UCSD-AML1 (cell line): ENCODE measurements around the gene TRNP1.
A peak's percentile ranks its signal among the peaks of the same experiment; 100 is the strongest.
"Not testable (repeated sequence)": the region's sequence is repeated elsewhere in the genome, so short reads cannot be mapped to it uniquely, and the experiment has no call there.

Experiments
- DNase-seq: peaks from one replicate; lab custom pipeline; 2025; ENCODE audit not compliant: unreplicated experiment; lab: John Stamatoyannopoulos, UW

Gene TRNP1, protein sequence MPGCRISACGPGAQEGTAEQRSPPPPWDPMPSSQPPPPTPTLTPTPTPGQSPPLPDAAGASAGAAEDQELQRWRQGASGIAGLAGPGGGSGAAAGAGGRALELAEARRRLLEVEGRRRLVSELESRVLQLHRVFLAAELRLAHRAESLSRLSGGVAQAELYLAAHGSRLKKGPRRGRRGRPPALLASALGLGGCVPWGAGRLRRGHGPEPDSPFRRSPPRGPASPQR

DNA sequence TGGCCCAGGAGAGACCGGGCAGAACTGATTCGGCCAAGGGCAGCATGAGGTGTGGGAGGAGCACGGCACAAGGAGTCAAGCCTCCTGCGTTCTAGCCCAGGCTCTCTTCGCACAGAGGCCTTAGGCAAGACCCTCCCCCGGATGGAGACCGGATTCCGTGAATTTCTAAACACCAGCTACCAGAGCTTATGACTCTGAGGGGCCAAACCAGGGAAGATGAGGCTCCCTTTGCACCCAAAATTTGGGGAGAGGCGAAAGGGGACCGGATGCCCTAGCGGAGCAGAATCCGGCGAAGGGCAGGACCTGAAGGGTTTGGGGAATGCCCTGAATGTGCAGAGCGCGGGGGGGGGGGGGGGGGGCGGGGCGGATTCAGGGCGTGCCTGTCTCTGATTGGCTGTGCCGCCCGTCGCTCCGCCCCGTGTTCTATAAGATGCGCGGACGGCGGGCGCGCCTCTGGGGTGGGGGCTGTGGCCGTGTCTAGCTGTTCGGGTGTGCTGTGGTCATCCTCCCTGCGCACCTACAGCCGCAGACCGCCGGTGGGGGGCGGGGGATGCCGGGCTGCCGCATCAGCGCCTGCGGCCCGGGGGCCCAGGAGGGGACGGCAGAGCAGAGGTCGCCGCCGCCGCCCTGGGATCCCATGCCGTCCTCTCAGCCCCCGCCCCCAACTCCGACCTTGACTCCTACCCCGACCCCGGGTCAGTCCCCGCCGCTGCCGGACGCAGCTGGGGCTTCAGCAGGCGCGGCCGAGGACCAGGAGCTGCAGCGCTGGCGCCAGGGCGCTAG lies at the start of gene TRNP1:
TRNP1 (plus strand) TSS at position 456 of the 783 bp plus-strand sequence; CDS start at position 551, 95 bp downstream.
- peak; percentile 73 for DNase-seq

DNA sequence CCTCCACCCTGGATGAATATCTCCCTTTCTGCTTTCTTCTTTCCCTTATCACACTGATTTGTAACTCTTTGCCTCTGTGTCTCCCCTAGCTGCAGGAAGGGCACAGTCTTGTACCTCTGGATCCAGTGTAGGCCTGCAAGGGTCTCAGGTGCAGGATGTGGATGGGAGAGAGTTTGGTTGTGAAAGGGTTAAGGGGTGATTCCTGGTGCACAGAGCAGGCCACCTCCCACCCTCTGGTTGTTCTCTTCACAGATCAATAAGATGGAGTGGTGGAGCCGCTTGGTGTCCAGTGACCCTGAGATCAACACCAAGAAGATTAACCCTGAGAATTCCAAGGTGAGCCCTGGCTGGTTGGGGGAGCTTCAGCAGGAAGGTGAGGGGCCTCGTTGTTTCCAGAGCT lies 48.4 kb upstream of the TRNP1 start:
- DNase-seq = no peak

DNA sequence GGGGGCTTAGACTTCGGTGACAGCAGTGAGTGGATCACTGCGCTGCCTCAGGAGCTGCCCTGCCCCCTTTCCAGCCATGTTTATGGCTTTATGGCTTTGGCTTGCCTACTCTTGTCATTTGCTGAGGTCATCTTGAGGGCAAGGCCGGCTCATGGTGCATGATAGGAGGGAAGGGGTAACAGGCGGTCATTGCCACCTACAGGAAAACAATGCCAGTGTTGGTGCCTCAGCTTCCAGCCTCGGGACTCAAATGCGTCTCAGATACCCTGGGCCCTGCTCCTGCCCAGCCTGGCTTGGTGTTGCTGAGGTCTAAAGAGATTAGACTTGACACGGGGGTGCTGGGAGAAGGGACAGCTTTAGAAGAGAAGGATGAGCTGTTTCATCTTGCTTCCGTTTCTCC lies 47.8 kb upstream of the TRNP1 start:
- no peak for DNase-seq

DNA sequence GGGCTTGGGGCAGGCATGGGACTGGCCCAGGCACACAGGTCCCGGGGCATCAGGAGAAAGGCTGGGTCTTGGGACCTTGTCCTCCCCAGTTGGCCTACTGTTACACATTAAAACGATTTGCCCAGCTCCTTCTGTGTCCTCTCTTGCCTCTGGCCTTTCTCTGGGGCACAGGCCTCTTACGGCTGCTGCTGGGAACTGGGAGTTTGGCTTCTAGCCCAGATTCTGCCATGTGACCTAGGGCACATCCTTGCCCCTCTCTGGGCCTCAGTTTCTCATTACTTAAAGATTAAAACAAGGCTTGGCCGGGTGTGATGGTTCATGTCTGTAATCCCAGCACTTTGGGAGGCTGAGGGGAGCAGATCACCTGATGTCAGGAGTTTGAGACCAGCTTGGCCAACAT lies 47.2 kb upstream of the TRNP1 start:
- DNase-seq = no peak

DNA sequence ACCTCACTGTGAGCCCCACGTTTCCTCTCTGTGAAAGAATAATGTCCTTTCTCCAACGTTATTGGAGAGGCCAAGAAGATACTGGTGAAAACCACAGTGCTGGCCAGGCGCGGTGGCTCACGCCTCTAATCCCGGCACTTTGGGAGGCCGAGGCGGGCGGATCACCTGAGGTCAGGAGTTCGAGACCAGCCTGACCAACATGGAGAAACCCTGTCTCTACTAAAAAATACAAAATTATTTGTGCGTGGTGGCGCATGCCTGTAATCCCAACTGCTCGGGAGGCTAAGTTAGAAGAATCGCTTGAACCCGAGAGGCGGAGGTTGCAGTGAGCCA lies 44.8 kb upstream of the TRNP1 start:
- DNase-seq = not testable (repeated sequence)

DNA sequence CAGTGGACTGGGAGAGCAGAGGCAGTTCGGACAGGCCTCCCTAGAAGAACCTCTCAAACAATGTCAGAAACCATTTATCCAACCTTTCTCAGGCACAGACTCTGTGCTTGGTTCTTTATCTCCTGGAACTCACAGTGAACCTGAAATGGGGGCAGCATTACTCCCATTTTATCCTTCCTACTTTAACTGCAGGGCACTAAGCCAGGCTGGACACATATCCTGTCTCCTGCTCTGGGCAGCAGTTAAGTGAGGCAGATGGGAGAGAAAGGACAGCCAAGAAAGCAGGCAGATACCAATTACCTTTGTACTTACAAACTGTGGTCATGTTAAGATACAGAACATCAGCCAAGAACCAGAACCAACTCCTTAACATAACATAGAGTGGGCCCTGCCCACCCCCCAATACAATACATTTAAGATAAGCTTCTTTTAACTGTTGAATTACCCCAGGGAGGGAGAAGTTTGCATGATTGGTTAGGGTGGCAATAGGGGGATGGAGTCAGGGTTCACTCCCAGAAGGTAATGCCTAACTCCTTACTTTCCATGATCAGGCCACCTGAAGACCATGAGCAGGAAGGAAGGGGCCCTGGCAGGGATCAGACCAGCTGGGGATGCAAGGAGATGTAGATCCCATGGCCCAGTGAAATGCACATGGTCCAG lies 44.1 kb upstream of the TRNP1 start:
- DNase-seq = no peak

DNA sequence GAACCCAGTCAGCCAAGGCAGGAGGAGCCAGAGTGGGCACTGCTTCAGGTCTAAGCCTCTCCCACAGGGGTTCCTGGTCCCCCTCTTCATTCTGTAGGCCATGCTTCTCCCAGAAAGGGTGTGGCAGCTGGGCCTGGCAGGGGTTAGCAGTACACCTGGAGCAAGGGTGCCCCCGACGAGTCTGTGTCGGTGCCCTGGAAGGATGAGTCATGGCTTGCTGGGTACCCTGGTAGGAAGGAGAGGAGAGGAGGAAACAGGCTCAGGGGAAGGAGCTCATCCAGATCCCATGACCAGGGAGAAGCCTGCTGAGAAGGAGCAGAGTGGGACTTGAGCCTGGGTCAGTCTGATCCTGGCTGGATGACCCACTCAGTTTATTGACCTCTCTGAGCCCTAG lies 43.6 kb upstream of the TRNP1 start:
- DNase-seq = no peak

DNA sequence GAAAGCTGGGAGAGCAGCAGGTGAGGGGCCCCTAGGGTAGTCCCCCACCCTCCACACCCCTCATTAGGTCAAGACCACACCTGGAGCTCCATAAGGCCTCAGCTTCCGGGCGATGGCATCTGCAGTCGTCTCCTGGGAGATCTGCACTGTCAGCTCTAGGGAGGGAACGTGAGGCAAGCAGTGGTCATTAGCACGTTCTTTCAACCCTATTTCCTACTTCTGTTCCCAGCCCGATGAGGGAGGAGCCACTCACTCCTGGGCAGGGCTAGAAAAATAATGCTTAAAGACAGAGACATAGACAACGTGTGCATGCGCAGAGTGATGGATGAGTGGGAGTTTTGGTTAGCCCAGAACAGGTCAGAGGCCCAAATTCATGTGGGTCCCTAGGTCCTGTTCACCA lies 42.9 kb upstream of the TRNP1 start:
- DNase-seq = no peak

DNA sequence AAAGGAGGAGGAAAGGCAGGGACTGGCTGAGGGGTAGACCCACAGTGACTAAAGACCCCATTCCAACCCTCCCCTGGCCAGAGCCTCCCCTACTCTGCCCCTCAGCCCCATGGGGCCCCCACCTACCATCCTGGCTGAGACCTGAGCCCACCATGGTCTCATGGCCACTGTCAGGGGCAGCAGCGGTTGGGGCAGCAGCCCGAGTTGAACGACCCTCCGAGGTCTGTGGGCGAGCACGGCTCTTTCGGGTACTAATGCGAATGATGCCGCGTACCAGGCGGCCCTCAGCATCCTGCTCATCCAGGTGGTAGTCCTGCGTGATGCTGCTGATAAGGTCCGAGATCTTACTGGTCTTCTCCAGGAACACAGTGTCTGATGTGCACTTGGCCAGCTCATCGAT lies 42.3 kb upstream of the TRNP1 start:
- DNase-seq = no peak

DNA sequence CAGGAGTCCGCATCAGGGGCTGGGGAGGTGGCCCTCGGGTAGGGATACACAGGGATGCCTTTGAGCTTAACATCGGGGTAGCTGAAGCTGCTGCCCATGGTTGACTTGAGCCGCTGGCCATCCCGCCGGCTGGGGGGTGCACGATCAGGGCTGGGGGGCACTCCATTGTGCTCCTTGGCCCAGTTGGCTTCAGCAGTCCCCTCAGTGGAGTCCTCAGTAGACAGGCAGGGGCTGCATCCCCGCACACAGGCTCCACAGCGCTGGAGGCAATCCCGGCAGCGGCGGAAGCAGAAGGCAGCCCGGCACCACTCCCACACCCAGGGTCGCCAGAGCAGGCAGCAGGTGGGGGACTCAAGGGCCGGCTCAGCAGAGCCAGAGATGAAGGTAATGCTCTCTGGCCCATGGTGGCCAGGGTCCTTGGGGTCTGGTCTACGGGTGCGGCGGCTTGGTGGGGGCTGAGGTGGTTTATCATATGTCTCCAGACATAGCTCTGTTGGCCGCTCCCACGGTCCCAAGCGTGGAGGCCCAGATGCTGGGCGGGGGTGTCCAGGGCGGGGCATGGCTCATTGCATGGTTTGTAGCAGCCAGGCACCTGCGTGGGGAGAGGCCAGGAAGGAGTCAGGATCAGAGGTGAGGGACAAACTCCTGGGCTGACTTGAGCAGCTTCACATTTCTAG lies 41.5 kb upstream of the TRNP1 start:
- DNase-seq = no peak

DNA sequence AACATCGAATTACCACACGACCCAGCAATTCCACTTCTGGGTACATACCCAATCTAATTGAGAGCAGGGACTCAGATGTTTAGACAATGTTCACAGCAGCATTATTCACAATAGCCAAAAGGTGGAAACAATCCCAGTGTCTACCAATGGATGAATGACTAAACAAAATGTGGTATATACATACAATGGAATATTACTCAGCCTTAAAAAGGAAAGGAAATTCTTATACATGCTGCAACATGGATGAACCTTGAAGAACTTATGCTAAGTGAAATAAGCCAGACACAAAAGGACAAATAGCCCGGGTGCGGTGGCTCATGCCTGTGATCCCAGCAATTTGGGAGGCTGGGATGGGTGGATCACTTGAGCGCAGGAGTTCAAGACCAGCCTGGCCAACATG lies 40.1 kb upstream of the TRNP1 start:
- DNase-seq = no peak

DNA sequence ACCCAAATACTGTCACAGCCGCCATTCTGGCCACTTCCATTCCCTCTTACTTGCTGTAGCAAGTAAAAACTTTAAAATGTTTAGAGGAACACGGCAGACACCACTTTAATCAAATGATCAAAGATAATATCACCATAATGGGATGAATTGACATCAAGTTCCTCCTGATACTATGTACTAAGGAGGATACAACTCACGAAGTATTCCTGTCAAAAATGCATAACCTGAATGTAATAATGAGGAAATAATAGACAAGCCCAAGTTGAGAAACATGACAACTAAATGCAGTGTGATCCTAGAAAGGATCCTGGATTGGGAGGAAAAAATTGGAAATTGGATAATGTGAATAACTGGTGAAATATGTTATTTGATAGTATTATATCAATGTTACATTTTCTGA lies 37.2 kb upstream of the TRNP1 start:
- no peak for DNase-seq

DNA sequence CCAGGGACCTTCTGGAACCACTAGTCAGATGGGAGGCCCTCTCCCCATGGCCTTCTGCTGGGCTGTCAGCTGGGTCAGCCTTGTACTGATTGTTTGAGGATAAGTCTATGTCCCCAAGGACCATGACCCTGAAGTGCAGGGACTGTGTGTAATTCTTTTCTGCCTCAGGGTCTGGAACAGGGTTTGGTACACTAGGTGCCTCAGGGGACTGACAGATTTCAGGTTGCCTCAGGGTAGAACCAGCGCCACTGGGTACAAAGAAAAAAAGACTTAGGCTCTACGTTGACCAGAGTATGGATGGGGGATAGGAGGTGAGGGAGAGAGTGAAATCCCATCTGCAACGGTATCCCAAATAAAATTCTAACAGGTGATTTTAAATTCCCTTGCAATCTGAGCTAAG lies 36.2 kb upstream of the TRNP1 start:
- no peak for DNase-seq

DNA sequence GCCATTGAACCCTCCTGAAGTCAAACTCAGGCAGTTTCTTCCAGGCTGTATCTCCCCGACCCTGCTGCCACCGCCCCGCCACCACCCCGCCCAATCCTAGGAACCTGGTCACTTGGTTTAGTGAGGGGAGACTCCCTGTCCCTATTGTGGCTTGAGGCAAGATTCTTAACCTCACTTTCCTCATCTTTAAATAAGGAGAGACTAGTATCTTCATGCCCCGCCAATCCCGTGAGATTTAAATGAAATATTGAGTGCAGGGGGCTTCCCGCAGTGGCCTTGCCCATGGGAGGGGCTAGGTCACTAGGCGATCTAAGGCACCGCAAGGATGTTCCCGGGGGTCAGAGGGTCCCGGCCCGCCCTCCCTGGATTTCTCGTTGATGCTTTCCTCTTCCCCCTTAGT lies 34.2 kb upstream of the TRNP1 start:
- no peak for DNase-seq

DNA sequence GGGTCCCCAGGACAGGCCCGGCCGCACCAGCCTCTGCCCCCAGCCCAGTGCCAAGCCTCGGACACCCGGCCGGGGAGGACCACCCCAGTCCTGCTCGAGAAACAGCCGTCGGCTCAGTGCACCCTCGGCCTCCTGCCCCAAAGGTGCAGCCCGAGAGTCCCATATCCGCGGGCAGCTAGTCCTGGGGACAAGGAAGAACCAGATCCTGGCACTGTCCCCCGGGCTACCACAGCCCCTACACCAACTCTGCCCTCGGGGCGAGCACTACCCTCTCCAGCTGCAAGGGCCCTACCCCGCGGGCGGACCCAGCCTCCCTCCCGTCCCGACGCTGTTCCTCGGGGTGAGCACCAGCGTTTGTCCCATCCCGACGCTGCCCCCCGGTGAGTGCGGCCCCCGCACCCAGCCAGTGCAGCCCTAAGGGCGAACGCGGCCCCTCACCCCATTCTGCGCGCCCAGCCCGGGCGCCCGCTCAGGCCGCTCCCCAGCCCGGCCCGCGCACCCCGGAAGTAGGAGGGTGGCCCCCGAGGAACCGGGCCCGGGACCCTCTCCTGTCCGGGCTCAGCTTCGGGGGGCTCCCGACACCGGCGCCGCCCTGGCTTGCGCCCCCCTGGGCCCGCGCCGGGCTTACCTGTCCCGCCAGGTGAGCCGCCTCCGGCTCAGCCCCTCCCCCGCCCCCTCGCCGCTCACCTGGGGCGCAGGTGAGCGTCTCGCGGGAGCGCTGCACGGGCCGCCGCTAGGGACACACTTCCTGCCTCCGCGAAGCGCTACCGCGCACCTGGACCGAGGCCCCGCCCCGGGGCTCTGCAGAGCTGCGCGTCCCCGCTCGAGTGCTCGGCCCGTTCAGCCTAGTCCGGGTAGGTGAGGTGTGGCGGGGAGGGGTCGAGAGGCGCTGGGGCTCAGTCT lies 33.5 kb upstream of the TRNP1 start, which contains the start of gene KDF1:
KDF1 (minus strand) TSS at position 747 of the 903 bp plus-strand sequence. CDS start 8,088 bp downstream, outside the sequence.
- DNase-seq = no peak

DNA sequence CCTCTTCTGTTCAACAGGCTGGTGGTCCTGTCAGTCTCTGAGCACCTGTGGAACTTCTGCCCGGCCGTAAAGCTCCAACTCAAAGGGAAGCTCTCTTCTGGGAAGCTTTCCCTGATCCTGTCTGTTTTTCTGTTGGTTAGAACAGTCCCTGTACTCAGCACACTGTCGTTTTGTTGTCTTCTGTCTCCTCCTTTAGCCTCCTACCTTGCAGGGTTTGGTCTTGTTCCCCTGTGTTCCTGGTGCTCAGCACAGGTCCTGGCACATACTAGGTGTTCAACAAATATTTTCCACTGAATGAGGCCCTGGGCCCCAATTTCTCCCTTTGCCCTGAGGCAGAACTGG lies 32.9 kb upstream of the TRNP1 start:
- DNase-seq = no peak

DNA sequence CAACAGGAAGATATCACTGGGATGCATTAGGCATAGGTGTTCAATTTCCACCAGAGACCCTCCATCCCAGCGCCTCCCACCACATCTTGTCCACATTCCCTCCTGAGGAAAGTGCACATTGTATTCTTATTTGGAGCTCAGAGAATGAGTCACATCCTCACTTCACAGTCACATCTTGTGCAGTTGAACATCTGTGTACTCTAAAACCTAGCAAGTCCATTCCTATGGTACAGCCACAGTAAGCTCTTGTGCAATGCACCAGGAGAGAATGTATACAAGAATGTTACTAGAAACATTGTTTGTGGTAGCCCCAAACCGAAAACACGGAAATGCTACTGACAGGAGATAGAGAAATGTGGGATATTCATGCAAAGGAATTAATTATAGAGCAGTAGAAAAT lies 31.7 kb upstream of the TRNP1 start:
- DNase-seq = no peak

DNA sequence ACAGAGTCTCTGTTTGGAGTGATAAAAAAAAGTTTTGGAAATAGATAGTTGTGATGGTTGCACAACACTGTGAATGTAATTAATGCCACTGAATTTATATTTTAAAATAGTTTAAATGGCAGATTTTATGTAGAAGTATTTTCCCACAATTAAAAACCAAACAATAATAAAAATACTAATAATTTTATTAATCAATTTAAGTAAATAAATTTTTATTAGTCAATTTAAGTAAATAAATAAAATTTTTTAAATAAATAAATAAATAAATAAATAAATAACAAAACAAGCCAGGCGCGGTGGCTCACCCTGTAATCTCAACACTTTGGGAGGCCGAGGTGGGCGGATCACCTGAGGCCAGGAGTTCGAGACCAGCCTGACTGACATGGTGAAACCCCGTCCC lies 28.3 kb upstream of the TRNP1 start:
- DNase-seq = no peak

DNA sequence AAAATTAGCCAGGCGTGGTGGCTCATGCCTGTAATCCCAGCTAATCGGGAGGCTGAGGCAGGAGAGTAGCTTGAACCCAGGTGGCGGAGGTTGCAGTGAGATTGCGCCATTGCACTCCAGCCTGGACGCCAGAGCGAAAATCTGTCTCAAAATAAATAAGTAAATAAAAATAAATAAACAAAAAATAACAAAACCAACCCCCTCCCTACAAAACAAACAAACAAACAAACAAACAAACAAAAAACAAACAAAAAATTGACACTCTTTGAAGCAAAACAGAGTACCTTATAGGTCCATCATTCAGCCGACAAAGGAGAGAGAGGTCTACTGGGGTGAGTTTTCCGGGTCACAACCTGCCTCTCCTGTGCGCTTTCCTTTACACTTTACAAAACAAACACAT lies 27.9 kb upstream of the TRNP1 start:
- no peak for DNase-seq

DNA sequence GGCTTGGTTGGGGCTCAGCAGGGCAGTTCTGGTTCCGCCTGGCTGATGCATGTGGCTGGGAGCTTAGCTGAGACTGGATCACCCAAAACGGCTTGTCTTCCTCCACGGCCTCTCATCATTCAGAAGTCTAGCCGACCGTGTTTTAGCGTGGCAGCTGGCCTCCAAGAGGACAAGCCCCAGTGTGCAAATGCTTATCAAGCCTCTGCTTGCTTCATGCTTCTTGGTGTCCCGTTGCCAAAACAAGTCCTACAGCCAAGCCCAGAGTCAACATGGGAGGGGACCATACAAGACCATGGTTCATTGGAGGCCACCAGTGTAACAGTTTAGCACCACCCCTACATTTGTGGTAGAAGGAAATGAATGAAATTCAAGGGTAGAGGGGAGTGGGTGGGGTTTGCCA lies 22.7 kb upstream of the TRNP1 start:
- DNase-seq = no peak

DNA sequence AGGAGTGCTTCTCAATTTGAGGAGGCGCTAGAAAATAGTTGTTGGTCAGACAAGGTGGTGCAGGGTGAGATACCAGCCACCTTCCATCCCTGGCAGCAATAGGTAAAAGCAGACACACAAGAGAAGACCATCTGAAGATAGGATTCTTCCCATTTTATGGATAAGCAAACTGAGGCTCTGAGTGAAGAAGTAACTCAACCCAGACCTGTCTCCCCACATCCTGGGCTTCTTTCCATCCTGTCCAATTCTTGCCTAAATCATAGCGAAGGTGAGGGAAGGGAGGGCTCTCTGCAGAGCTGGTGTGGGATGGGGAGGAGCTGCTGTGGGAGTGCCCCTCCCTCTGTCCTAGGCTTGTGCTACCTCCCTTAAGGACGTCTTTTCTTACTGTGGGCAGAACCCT lies 21.9 kb upstream of the TRNP1 start:
- no peak for DNase-seq
